Peyer's patch (tissue), 4 donors: ENCODE results near the gene ADAM12.

Experiments used
- POLR2A ChIP-seq, 2 donors: fragments of 450-650 bp; IDR thresholded peaks; one replicate each; pipeline ENCODE4 v1.5.1; 2017; ENCODE audit warnings: antibody characterized with exemption in 2 of 2, mild to moderate bottlenecking in 2 of 2, moderate library complexity in 2 of 2
- TF ChIP-seq, protein P1 (sequence below), 6 experiments: fragments of 450-650 bp in 4 of 6; fragments of 200-600 bp in 2 of 6; sonication (generic) in 1 of 6; IDR thresholded peaks; one replicate each; pipeline ENCODE4 v1.5.1; 2017 to 2019; ENCODE audit warnings: antibody characterized with exemption in 6 of 6, mild to moderate bottlenecking in 3 of 6, moderate library complexity in 1 of 6

DNA sequence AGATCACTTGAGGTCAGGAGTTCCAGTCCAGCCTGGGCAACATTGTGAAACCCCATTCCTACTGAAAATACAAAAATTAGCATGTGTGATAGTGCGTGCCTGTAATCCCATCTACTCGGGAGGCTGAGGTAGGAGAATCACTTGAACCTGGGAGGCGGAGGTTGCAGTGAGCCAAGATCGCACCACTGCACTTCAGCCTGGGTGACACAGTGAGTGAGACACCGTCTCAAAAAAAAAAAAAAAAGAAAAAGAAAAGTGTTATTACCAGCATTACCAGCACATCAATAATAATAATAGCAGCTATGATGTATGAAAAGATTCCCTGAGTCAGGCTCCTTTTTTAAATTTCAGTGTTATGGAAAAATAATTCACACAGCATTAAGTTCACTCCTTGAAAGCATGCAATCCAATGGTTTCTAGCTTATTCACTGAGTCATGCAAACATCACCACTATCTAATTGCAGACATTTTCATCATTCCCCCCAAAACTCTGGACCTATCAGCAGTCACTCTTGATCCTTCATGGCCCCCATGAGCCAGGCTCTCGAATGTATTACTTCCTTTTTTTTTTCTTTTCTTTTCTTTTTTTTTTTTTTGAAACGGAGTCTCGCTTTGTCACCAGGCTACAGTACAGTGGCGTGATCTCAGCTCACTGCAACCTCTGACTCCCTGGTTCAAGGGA lies 263.5 kb downstream of the ADAM12 start:
- TF ChIP-seq, protein P1, sequence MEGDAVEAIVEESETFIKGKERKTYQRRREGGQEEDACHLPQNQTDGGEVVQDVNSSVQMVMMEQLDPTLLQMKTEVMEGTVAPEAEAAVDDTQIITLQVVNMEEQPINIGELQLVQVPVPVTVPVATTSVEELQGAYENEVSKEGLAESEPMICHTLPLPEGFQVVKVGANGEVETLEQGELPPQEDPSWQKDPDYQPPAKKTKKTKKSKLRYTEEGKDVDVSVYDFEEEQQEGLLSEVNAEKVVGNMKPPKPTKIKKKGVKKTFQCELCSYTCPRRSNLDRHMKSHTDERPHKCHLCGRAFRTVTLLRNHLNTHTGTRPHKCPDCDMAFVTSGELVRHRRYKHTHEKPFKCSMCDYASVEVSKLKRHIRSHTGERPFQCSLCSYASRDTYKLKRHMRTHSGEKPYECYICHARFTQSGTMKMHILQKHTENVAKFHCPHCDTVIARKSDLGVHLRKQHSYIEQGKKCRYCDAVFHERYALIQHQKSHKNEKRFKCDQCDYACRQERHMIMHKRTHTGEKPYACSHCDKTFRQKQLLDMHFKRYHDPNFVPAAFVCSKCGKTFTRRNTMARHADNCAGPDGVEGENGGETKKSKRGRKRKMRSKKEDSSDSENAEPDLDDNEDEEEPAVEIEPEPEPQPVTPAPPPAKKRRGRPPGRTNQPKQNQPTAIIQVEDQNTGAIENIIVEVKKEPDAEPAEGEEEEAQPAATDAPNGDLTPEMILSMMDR (IDR thresholded peaks at IDR 0.05): no peak
- TF ChIP-seq POLR2A (IDR thresholded peaks at IDR 0.05): no peak
